GM19238 (cell line): ENCODE results near the gene AP1S1.
A peak's percentile ranks its signal among the peaks of the same experiment; 100 is the strongest.
"Not testable (repeated sequence)": the region's sequence is repeated elsewhere in the genome, so short reads cannot be mapped to it uniquely, and the experiment has no call there.

Source experiments
- DNase-seq: peaks from one replicate; pipeline ENCODE4 v3.0.0; 2011; ENCODE audit warnings: low spot score; ENCODE audit not compliant: insufficient read length

AP1S1 gene

GRCh38 chr7:101153969-101154692, at the start of gene AP1S1:
AP1S1 (plus strand) TSS chr7:101154476; CDS start chr7:101154515, 39 bp downstream.
- peak; percentile 98 for DNase-seq

GRCh38 chr7:101104799-101105198, 49.5 kb upstream of the AP1S1 start:
- DNase-seq, result no peak

GRCh38 chr7:101105248-101105647, 49.0 kb upstream of the AP1S1 start:
- DNase-seq, result not testable (repeated sequence)

GRCh38 chr7:101106386-101106785, 47.9 kb upstream of the AP1S1 start:
- no peak for DNase-seq

- no peak for DNase-seq
Measured at GRCh38 chr7:101108330-101108857, 45.9 kb upstream of the AP1S1 start.

- DNase-seq, result no peak
Measured at GRCh38 chr7:101108961-101109360, 45.3 kb upstream of the AP1S1 start.

GRCh38 chr7:101109368-101109767, 44.9 kb upstream of the AP1S1 start:
- no peak for DNase-seq

- DNase-seq, result no peak
Measured at GRCh38 chr7:101111261-101111660, 43.0 kb upstream of the AP1S1 start.

- DNase-seq, result no peak
Measured at GRCh38 chr7:101112233-101112632, 42.0 kb upstream of the AP1S1 start.

GRCh38 chr7:101113140-101113539, 41.1 kb upstream of the AP1S1 start:
- not testable (repeated sequence) for DNase-seq

- no peak for DNase-seq
Measured at GRCh38 chr7:101113836-101114235, 40.4 kb upstream of the AP1S1 start.

- no peak for DNase-seq
Measured at GRCh38 chr7:101114492-101114891, 39.8 kb upstream of the AP1S1 start.

- no peak for DNase-seq
Measured at GRCh38 chr7:101115215-101115614, 39.1 kb upstream of the AP1S1 start.

GRCh38 chr7:101116898-101117297, 37.4 kb upstream of the AP1S1 start:
- DNase-seq, result no peak

- DNase-seq, result no peak
Measured at GRCh38 chr7:101118856-101119255, 35.4 kb upstream of the AP1S1 start.

- DNase-seq, result no peak
Measured at GRCh38 chr7:101119876-101120275, 34.4 kb upstream of the AP1S1 start.

GRCh38 chr7:101120315-101120714, 34.0 kb upstream of the AP1S1 start:
- no peak for DNase-seq

- DNase-seq, result not testable (repeated sequence)
Measured at GRCh38 chr7:101121631-101121990, 32.7 kb upstream of the AP1S1 start.

- peak; percentile 40 for DNase-seq
Measured at GRCh38 chr7:101121991-101122932, 32.0 kb upstream of the AP1S1 start.

- no peak for DNase-seq
Measured at GRCh38 chr7:101122933-101123702, 31.2 kb upstream of the AP1S1 start.

GRCh38 chr7:101123703-101124068, 30.6 kb upstream of the AP1S1 start:
- no peak for DNase-seq
